Measurements from ENCODE around the gene PROSER2.

GRCh38 chr10:11898372-11899066 is 75.4 kb downstream of the PROSER2 start:
- TF ChIP-seq, protein P1, sequence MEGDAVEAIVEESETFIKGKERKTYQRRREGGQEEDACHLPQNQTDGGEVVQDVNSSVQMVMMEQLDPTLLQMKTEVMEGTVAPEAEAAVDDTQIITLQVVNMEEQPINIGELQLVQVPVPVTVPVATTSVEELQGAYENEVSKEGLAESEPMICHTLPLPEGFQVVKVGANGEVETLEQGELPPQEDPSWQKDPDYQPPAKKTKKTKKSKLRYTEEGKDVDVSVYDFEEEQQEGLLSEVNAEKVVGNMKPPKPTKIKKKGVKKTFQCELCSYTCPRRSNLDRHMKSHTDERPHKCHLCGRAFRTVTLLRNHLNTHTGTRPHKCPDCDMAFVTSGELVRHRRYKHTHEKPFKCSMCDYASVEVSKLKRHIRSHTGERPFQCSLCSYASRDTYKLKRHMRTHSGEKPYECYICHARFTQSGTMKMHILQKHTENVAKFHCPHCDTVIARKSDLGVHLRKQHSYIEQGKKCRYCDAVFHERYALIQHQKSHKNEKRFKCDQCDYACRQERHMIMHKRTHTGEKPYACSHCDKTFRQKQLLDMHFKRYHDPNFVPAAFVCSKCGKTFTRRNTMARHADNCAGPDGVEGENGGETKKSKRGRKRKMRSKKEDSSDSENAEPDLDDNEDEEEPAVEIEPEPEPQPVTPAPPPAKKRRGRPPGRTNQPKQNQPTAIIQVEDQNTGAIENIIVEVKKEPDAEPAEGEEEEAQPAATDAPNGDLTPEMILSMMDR (IDR thresholded peaks at IDR 0.05): no peak
- no peak for TF ChIP-seq POLR2A (IDR thresholded peaks at IDR 0.05)

Data from Peyer's patch (tissue), 4 donors.